Panc1 (cell line): ENCODE data around the gene ARHGEF7. TPM values are rescaled to one million over a fixed set of nuclear protein-coding genes. Genes with fewer than 3 reads are reported as not detected.

Experiments used
- ATAC-seq: fragments of 200-7000 bp; cut with Tn5 transposase; 2 replicates; pipeline ENCODE4 v1.9.1; 2020; ENCODE audit warnings: mild to moderate bottlenecking, moderate library complexity
- BruUV-seq: library from RNA; stranded (reverse); fragments of 400-500 nt; replicated peaks from 2 replicates; lab custom pipeline; 2021; lab: Mats Ljungman, UMichigan
- CTCF ChIA-PET: fragments of 300-600 bp; sonication (Branson Sonifier 250); formaldehyde crosslinking; loops from one replicate; lab custom pipeline; 2022; ENCODE audit warnings: antibody characterized with exemption; lab: Charles Lee
- POLR2A ChIA-PET: fragments of 300-600 bp; sonication (Branson Sonifier 250); formaldehyde crosslinking; loops from one replicate; lab custom pipeline; 2022; ENCODE audit warnings: antibody characterized with exemption; lab: Charles Lee
- DNase-seq: peaks from one replicate; pipeline ENCODE4 v3.0.0-alpha.2; 2010; ENCODE audit warnings: low read depth, low spot score
- H3K27ac ChIP-seq: 2 replicates; pipeline ENCODE4 v1.5.1; 2011; ENCODE audit warnings: mild to moderate bottlenecking, low read length, inconsistent platforms
- H3K27me3 ChIP-seq: fragments of 200-500 bp; sonication (Bioruptor generic); 2 replicates; pipeline ENCODE4 v1.6.0; 2014; ENCODE audit warnings: low read length, inconsistent platforms; ENCODE audit not compliant: control insufficient read depth, insufficient read depth
- H3K36me3 ChIP-seq: fragments of 200-500 bp; sonication (Bioruptor generic); 2 replicates; pipeline ENCODE4 v1.5.1; 2014; ENCODE audit warnings: inconsistent platforms, mild to moderate bottlenecking, low read length, moderate library complexity; ENCODE audit not compliant: control insufficient read depth, insufficient read depth
- H3K4me1 ChIP-seq: 2 replicates; pipeline ENCODE4 v1.5.1; 2011; ENCODE audit warnings: inconsistent platforms, mild to moderate bottlenecking, low read length, moderate library complexity; ENCODE audit not compliant: control insufficient read depth, insufficient read depth
- H3K4me3 ChIP-seq, 2 experiments: 2 replicates each; pipeline ENCODE4 v1.5.1; 2011 to 2012; ENCODE audit warnings: low read depth in 2 of 2, low read length in 2 of 2, mild to moderate bottlenecking in 2 of 2, inconsistent platforms in 1 of 2, moderate library complexity in 1 of 2
- H3K9me3 ChIP-seq: fragments of 200-500 bp; sonication (Bioruptor generic); 2 replicates; pipeline ENCODE4 v1.5.1; 2014; ENCODE audit warnings: low read depth, mild to moderate bottlenecking, inconsistent platforms, low read length, moderate library complexity; ENCODE audit not compliant: control insufficient read depth, insufficient read depth
- CTCF ChIP-seq: fragments of 450-650 bp; IDR thresholded peaks from 2 replicates; pipeline ENCODE4 v1.5.1; 2017; ENCODE audit warnings: mild to moderate bottlenecking
- POLR2AphosphoS5 ChIP-seq: IDR thresholded peaks from 2 replicates; pipeline ENCODE4 v1.6.1; 2012; ENCODE audit warnings: mild to moderate bottlenecking, low read depth, low read length, moderate library complexity
- REST ChIP-seq, 2 experiments: IDR thresholded peaks; 2 replicates each; pipeline ENCODE4 v1.6.1; 2011 to 2012; ENCODE audit warnings: low read depth in 2 of 2, control low read depth in 1 of 2, low read length in 1 of 2, mild to moderate bottlenecking in 1 of 2, moderate library complexity in 1 of 2; ENCODE audit not compliant: insufficient read depth in 1 of 2
- SIN3A ChIP-seq: IDR thresholded peaks from 2 replicates; pipeline ENCODE4 v1.6.1; 2012; ENCODE audit warnings: low read depth, mild to moderate bottlenecking, low read length, moderate library complexity, borderline replicate concordance; ENCODE audit not compliant: insufficient read depth
- TCF7L2 ChIP-seq: IDR thresholded peaks from 2 replicates; pipeline ENCODE4 v1.6.1; 2011; ENCODE audit warnings: mild to moderate bottlenecking, low read depth, low read length, inconsistent platforms
- in situ Hi-C: cut with HindIII; loops from 2 replicates; pipeline ENCODE4 v1.10.0; 2016; ENCODE audit warnings: low sequenced_read_pairs, low pct_unique_long_range_greater_than_20kb
- intact Hi-C: fragments of 100-400 bp; cut with micrococcal nuclease; formaldehyde crosslinking; loops from one replicate; pipeline ENCODE4 v1.10.0; 2022; ENCODE audit not compliant: unreplicated experiment
- total RNA-seq: library from RNA; stranded (reverse); gene quantifications from one replicate; pipeline ENCODE4 v1.2.1, GENCODE V29; 2021; ENCODE audit not compliant: unreplicated experiment

ARHGEF7 gene
- total RNA-seq, 1 experiment from 2014 or later = 36.4 TPM

GRCh38 chr13:111181977-111182376, 66.9 kb downstream of the ARHGEF7 start:
- Histone ChIP-seq H3K27me3 (no peaks in the 10 kb centered on the region), H3K9me3 (no peaks in the 10 kb centered on the region), H3K4me1 (no peaks in the 10 kb centered on the region), H3K36me3 (no peaks in the 10 kb centered on the region), H3K4me3 (no peak overlapping the region), H3K27ac (no peak overlapping the region)
- POLR2A ChIA-PET = no interaction called here
- BruUV-seq = no TSS peak
- intact Hi-C loops = no loop called here
- CTCF ChIA-PET = no interaction called here
- ATAC-seq (no peak), DNase-seq (no peak)
- no peak for TF ChIP-seq TCF7L2
- no peak for TF ChIP-seq SIN3A
- TF ChIP-seq CTCF = no peak
- TF ChIP-seq REST (IDR thresholded peaks at IDR 0.05; ENCODE audit: insufficient read depth in 1 of 2, low read depth in 2 of 2, low read length in 1 of 2) = no peak
- no peak for TF ChIP-seq POLR2AphosphoS5
- in situ Hi-C loops = no loop called here

- no peak for ATAC-seq
- H3K27me3 ChIP-seq = no peaks in the 10 kb centered on the region
- H3K4me1 ChIP-seq = no peaks in the 10 kb centered on the region
- POLR2A ChIA-PET = no interaction called here
- DNase-seq = no peak
- intact Hi-C loops (no loop called here), in situ Hi-C loops (no loop called here)
- CTCF ChIA-PET = no interaction called here
- no peaks in the 10 kb centered on the region for H3K36me3 ChIP-seq
- H3K9me3 ChIP-seq = no peaks in the 10 kb centered on the region
- TF ChIP-seq CTCF (no peak), POLR2AphosphoS5 (no peak), TCF7L2 (no peak), SIN3A (no peak), REST (IDR thresholded peaks at IDR 0.05; ENCODE audit: insufficient read depth in 1 of 2, low read depth in 2 of 2, low read length in 1 of 2) (no peak)
- no peak overlapping the region for H3K4me3 ChIP-seq
- H3K27ac ChIP-seq = no peak overlapping the region
- BruUV-seq = no TSS peak
Observed at GRCh38 chr13:111183087-111183645, 68.1 kb downstream of the ARHGEF7 start.
